Measurements from ENCODE around the gene RAB24. TPM values are rescaled to one million over a fixed set of nuclear protein-coding genes. Genes with fewer than 3 reads are reported as not detected.

The RAB24 gene
- 17.9 and 25.5 TPM in 2 replicates for total RNA-seq

DNA sequence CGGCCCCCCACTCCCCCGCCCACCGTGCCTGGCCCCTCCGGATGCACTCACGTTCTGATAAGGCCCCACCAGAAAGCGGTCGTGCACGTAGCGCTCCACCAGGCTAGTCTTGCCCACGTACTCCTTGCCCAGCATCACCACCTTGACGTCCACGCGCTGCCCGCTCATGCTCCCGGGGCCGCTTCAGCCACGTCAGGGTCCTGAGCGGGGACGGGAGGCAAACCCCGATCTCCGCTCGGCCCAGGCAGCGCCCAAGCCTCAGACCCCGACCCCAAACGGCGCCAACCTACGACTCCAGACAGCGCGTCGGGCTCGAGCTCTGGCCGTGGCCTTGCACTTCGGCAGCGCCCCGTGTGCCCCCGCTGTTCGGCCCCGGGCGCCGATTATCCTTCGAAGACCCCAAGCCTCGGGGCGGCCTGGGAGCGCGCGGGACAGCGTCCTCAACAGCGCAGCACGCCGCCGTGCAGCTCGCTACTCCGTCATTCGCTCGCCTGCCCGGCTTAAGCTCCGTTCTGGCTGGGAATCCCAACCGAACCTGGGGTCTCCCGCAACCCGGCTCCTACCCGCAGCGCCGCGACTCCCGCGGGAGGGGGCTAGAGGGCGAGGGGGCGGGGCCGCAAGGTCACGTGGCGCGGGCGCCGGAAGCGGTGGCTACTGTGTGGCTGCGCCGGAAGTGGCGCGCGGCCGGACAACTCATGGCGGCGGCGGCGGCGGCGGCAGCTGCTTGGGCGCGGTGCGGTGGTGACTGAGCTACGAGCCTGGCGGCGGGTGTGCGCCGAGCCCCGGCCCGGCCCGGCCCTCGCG lies at the start of gene RAB24, which contains the start of gene PRELID1:
TSS of gene RAB24 (minus strand) at position 599 of the 804 bp plus-strand sequence. CDS start at position 168, 431 bp downstream.
TSS of gene PRELID1 (plus strand) at position 679 of the 804 bp plus-strand sequence. CDS start 187 bp downstream, outside the sequence.

GRCh38 chr5:177351392-177352329 lies 48.1 kb upstream of the RAB24 start, which contains the start of gene LMAN2:
Gene LMAN2 (minus strand): TSS chr5:177351668. CDS start chr5:177351647, 21 bp downstream.

DNA sequence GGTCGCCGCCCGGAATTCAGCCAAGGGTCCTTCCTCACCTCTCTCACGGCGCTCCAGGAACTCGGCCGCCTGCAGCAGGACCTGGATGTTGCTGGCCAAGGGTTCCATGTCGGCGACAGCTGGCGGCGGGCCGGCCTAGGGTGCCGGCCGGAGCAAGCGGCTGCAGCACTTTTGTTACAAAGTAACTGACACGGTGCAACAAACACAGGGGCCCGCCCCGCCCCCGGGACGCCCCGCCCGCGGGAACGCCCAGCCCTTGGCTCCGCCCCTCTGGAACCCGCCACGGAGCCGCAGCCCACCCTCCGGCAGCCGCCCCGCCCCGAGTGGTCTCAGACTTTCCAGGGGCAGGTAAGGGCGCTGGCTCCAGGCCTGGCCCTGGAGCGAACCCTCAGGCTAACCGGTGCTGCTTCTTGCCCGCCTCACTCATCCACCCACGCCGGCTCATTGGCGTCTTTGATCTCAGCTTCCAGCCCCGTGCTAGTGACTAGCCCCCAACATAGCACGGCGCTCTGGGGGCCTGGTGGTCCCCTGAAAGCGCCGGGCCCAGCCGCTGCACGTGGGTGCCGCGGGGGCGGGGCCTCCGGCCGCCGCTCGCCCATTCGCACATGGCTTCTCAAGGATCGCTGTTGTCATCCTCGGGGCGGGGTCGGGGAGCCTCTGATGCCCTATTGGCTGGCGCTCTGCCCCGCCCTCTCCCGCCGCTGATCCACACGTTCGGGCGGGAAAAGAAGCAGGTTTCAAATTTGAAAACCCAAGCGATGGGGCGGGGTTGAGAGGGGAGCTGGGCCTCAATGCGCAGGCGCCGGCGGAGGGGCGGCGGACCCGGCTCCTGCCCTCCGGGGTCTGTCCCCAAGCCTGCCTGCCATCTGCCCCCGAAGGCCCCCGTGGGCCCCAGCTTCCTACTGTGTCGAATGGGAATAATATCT lies 8.5 kb upstream of the RAB24 start, which contains the start of gene MXD3:
TSS of gene MXD3 (minus strand) at position 176 of the 926 bp plus-strand sequence. CDS start at position 108, 68 bp downstream.

Other genes starting within 250 kb of the RAB24 start
- 0.59 and 2.6 TPM in 2 replicates for gene FGFR4, start 216.8 kb downstream of the RAB24 start, total RNA-seq
- gene NSD1, start 169.9 kb downstream of the RAB24 start, total RNA-seq: 41.3 and 55.4 TPM in 2 replicates
- 79.6 and 79.9 TPM in 2 replicates for gene PRELID1, start 80 bp upstream of the RAB24 start, total RNA-seq
- gene MXD3, start 8.2 kb upstream of the RAB24 start, total RNA-seq: 1.2 and 4.1 TPM in 2 replicates
- gene LMAN2, start 47.9 kb upstream of the RAB24 start, total RNA-seq: 494 and 696 TPM in 2 replicates
- gene RGS14, start 54.2 kb upstream of the RAB24 start, total RNA-seq: 3.9 and 4.2 TPM in 2 replicates
- gene SLC34A1, start 80.7 kb upstream of the RAB24 start, total RNA-seq: not detected in 2 replicates
- not detected in 2 replicates for gene PFN3, start 96.9 kb upstream of the RAB24 start, total RNA-seq
- 0.51 and 0.89 TPM in 2 replicates for gene F12, start 105.8 kb upstream of the RAB24 start, total RNA-seq
- 14.6 and 26.1 TPM in 2 replicates for gene GRK6, start 123.0 kb upstream of the RAB24 start, total RNA-seq
- gene PRR7, start 143.1 kb upstream of the RAB24 start, total RNA-seq: 6.2 and 9.5 TPM in 2 replicates
- gene DBN1, start 169.9 kb upstream of the RAB24 start, total RNA-seq: 108 and 180 TPM in 2 replicates
- gene PDLIM7, start 193.9 kb upstream of the RAB24 start, total RNA-seq: 167 and 241 TPM in 2 replicates
- 3.3 and 8.4 TPM in 2 replicates for gene DOK3, start 206.1 kb upstream of the RAB24 start, total RNA-seq
- 88.5 and 128 TPM in 2 replicates for gene DDX41, start 213.2 kb upstream of the RAB24 start, total RNA-seq

All from smooth muscle cell of the umbilical artery (primary cell).